Skeletal muscle tissue (tissue), 4 donors: ENCODE results near the gene FBXO44. TPM values are rescaled to one million over a fixed set of nuclear protein-coding genes. Genes with fewer than 3 reads are reported as not detected.
A peak's percentile ranks its signal among the peaks of the same experiment; 100 is the strongest.
"Not testable (repeated sequence)": the region's sequence is repeated elsewhere in the genome, so short reads cannot be mapped to it uniquely, and the experiment has no call there.

Experiments used
- H3K27ac ChIP-seq: one replicate; pipeline ENCODE4 v1.7.0; 2013; ENCODE audit warnings: mild to moderate bottlenecking, low read depth, low read length, inconsistent platforms
- H3K27me3 ChIP-seq, 3 donors: one replicate each; pipeline ENCODE4 v1.7.0; 2013; ENCODE audit warnings: low read length in 3 of 3; ENCODE audit not compliant: control insufficient read depth in 3 of 3, insufficient read depth in 3 of 3
- H3K36me3 ChIP-seq, 3 donors: one replicate each; pipeline ENCODE4 v1.7.0; 2013; ENCODE audit warnings: low read length in 3 of 3; ENCODE audit not compliant: control insufficient read depth in 3 of 3, insufficient read depth in 3 of 3
- H3K4me1 ChIP-seq, 3 donors: one replicate each; pipeline ENCODE4 v1.7.0; 2013; ENCODE audit warnings: low read length in 3 of 3, mild to moderate bottlenecking in 3 of 3; ENCODE audit not compliant: control insufficient read depth in 3 of 3, insufficient read depth in 3 of 3
- H3K4me3 ChIP-seq, 3 donors: one replicate each; pipeline ENCODE4 v1.7.0; 2013; ENCODE audit warnings: low read length in 3 of 3
- H3K9ac ChIP-seq, 3 donors: one replicate each; pipeline ENCODE4 v1.7.0; 2013; ENCODE audit warnings: low read length in 3 of 3, mild to moderate bottlenecking in 3 of 3, moderate library complexity in 2 of 3, low read depth in 1 of 3
- H3K9me3 ChIP-seq, 3 donors: one replicate each; pipeline ENCODE4 v1.7.0; 2013; ENCODE audit warnings: low read length in 3 of 3; ENCODE audit not compliant: control insufficient read depth in 3 of 3
- total RNA-seq: library from RNA; depleted of rRNA; stranded (reverse); fragments of >200 nt; gene quantifications from one replicate; pipeline ENCODE4 v1.2.3, GENCODE V29; 2014
- donor health status: Osteomylitis.

Gene FBXO44, protein sequence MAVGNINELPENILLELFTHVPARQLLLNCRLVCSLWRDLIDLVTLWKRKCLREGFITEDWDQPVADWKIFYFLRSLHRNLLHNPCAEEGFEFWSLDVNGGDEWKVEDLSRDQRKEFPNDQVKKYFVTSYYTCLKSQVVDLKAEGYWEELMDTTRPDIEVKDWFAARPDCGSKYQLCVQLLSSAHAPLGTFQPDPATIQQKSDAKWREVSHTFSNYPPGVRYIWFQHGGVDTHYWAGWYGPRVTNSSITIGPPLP
- 3.1 TPM for total RNA-seq

- peaks cover 12 to 17% (median 15%) of the 10 kb centered on the region in 3 donors for H3K27me3 ChIP-seq
These were observed at the start of gene FBXO44, which contains the start of gene FBXO2 for GRCh38 chr1:11654137-11654938. TSS of gene FBXO44 (plus strand) at chr1:11654877. CDS start at chr1:11655836, 959 bp downstream. TSS of gene FBXO2 (minus strand) at chr1:11654429. CDS start at chr1:11654340, 89 bp downstream.

DNA sequence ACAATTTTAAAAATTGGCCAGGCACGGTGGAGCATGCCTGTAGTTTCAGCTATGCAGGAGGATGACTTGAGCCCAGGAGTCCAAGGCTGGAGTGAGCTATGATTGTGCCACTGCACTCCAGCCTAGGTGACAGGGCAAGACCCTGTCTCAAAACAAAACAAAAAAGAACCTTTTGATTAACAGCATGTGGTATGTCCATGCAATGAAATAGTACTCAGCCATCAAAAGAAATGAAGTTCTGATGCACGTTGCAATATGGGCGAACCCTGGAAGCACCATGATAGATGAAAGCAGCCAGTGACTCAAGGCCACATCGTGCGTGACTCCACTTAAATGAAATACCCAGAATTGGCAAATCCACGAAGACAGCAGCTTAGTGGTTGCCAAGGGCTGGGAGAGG, 47.9 kb upstream of the FBXO44 start:
- no peak overlapping the region for H3K4me3 ChIP-seq
- no peaks in the 10 kb centered on the region for H3K9me3 ChIP-seq
- H3K27me3 ChIP-seq, result peaks cover 3 to 15% (median 13%) of the 10 kb centered on the region in 3 donors
- no peaks in the 10 kb centered on the region for H3K4me1 ChIP-seq
- H3K27ac ChIP-seq, result no peak overlapping the region
- H3K9ac ChIP-seq, result no peak overlapping the region
- H3K36me3 ChIP-seq, result no peaks in the 10 kb centered on the region

More at GRCh38 chr1:11654137-11654938, at the start of gene FBXO44, which contains the start of gene FBXO2:
- Histone ChIP-seq H3K4me3 (peak within 1 kb of the TSS; percentile 59 to 72 (median 67)), H3K9ac (peak within 1 kb of the TSS; percentile 59 to 78 (median 75)), H3K27ac (no peak within 1 kb of the TSS), H3K4me1 (peaks cover 14 to 24% (median 14%) of the 10 kb centered on the region in 3 donors), H3K9me3 (no peaks in the 10 kb centered on the region), H3K36me3 (peaks cover 2 to 3% (median 2%) of the 10 kb centered on the region in 3 donors)

- not testable (repeated sequence) for H3K4me3 ChIP-seq, H3K9me3 ChIP-seq, H3K27me3 ChIP-seq, H3K27ac ChIP-seq, H3K36me3 ChIP-seq, H3K4me1 ChIP-seq, H3K9ac ChIP-seq
These were observed 46.0 kb upstream of the FBXO44 start for GRCh38 chr1:11608596-11609130.

GRCh38 chr1:11609378-11609777, 45.3 kb upstream of the FBXO44 start:
- not testable (repeated sequence) for H3K27ac ChIP-seq, H3K9ac ChIP-seq, H3K4me3 ChIP-seq, H3K4me1 ChIP-seq, H3K9me3 ChIP-seq, H3K36me3 ChIP-seq
- H3K27me3 ChIP-seq, result peaks cover 2 to 11% (median 9%) of the 10 kb centered on the region in 3 donors

GRCh38 chr1:11610629-11611180, 44.0 kb upstream of the FBXO44 start:
- H3K36me3 ChIP-seq, result no peaks in the 10 kb centered on the region
- no peaks in the 10 kb centered on the region for H3K9me3 ChIP-seq
- no peak overlapping the region for H3K9ac ChIP-seq
- no peak overlapping the region for H3K4me3 ChIP-seq
- H3K27ac ChIP-seq, result no peak overlapping the region
- peaks cover 11 to 16% (median 16%) of the 10 kb centered on the region in 3 donors for H3K27me3 ChIP-seq
- H3K4me1 ChIP-seq, result no peaks in the 10 kb centered on the region

DNA sequence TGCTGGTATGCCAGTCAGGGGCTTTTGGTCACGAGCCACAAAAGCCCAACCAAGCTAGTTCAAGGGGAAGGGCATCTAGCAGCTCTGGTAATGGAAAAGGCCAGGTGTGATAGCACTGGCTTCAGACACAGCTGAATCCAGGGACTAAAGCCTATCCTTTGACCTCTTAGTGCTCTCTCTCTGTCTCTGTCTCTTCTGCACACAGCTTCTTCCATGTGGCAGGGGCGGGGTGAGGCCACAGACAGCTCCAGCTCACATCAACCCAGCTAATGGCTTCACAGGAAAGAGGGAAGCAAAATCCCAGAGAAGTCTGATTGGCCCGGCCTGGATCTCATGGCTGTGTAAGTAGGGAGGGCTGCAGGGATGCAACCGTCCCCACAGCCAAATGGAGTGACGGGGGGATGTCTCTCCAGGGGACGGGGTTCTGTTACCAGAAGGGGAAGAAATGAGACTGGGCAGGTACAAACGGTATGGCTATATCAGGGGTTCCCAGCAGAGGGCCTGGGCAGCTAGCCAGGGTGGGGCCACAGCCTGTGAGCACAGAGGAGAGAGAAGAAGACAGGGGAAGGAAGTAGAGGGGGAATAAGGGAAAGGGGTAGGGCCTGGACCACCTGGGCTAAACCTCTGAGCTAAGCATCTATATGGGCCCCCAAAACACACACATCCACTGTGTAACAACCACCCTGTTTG, 42.9 kb upstream of the FBXO44 start:
- Histone ChIP-seq H3K36me3 (no peaks in the 10 kb centered on the region), H3K27me3 (peaks cover 21 to 26% (median 22%) of the 10 kb centered on the region in 3 donors), H3K27ac (no peak overlapping the region), H3K9me3 (no peaks in the 10 kb centered on the region), H3K9ac (no peak overlapping the region), H3K4me1 (no peaks in the 10 kb centered on the region), H3K4me3 (no peak overlapping the region)

- Histone ChIP-seq H3K36me3 (no peaks in the 10 kb centered on the region), H3K27ac (no peak overlapping the region), H3K9ac (no peak overlapping the region), H3K4me1 (peaks cover 0 to 4% (median 0%) of the 10 kb centered on the region in 3 donors), H3K4me3 (no peak overlapping the region), H3K27me3 (peaks cover 28 to 41% (median 35%) of the 10 kb centered on the region in 3 donors), H3K9me3 (no peaks in the 10 kb centered on the region)
These were observed 41.3 kb upstream of the FBXO44 start for GRCh38 chr1:11613347-11613746.

- Histone ChIP-seq H3K9ac (no peak overlapping the region), H3K4me3 (no peak overlapping the region), H3K4me1 (peaks cover 0 to 4% (median 0%) of the 10 kb centered on the region in 3 donors), H3K27ac (no peak overlapping the region), H3K9me3 (no peaks in the 10 kb centered on the region), H3K36me3 (no peaks in the 10 kb centered on the region), H3K27me3 (peaks cover 35 to 53% (median 36%) of the 10 kb centered on the region in 3 donors)
These were observed 39.6 kb upstream of the FBXO44 start for GRCh38 chr1:11615090-11615489.

- no peak overlapping the region for H3K9ac ChIP-seq
- H3K27ac ChIP-seq, result no peak overlapping the region
- H3K4me1 ChIP-seq, result peaks cover 0 to 4% (median 0%) of the 10 kb centered on the region in 3 donors
- peaks cover 45 to 66% (median 49%) of the 10 kb centered on the region in 3 donors for H3K27me3 ChIP-seq
- H3K36me3 ChIP-seq, result no peaks in the 10 kb centered on the region
- H3K4me3 ChIP-seq, result no peak overlapping the region
- no peaks in the 10 kb centered on the region for H3K9me3 ChIP-seq
These were observed 37.9 kb upstream of the FBXO44 start for GRCh38 chr1:11616766-11617165.
